ENCODE measurements around the gene DPY19L1. TPM values are rescaled to one million over a fixed set of nuclear protein-coding genes. Genes with fewer than 3 reads are reported as not detected.
"Not testable (repeated sequence)": the region's sequence is repeated elsewhere in the genome, so short reads cannot be mapped to it uniquely, and the experiment has no call there.

Gene DPY19L1
- total RNA-seq, 1 experiment from 2014 or later = 71.7 TPM

- Histone ChIP-seq H2AFZ (ENCODE audit: low read depth, low read length, poor library complexity, severe bottlenecking) (no peak overlapping the region), H3K79me2 (ENCODE audit: insufficient read depth, low read length) (no peaks in the 10 kb centered on the region), H3K4me1 (ENCODE audit: control insufficient read depth in 1 of 2, insufficient read depth in 2 of 2, low read length in 2 of 2) (no peaks in the 10 kb centered on the region), H3K4me2 (ENCODE audit: low read length) (no peak overlapping the region), H3K36me3 (ENCODE audit: control insufficient read depth in 1 of 2, insufficient read depth in 2 of 2, low read length in 2 of 2) (no peaks in the 10 kb centered on the region), H3K4me3 (replicated peaks in 1 of 2; ENCODE audit: low read depth in 1 of 2, low read length in 2 of 2) (no peak overlapping the region), H3K9me2 (ENCODE audit: insufficient read depth) (no peaks in the 10 kb centered on the region), H3K9ac (ENCODE audit: low read length) (no peak overlapping the region), H4K20me1 (ENCODE audit: insufficient read depth) (no peaks in the 10 kb centered on the region), H3K9me3 (ENCODE audit: control insufficient read depth in 1 of 2, insufficient read depth in 1 of 2, low read depth in 1 of 2, low read length in 2 of 2) (peaks cover 0 to 9% of the 10 kb centered on the region in 2 experiments; a peak in 1 of 4 replicates), H3K27me3 (ENCODE audit: insufficient read depth, low read length) (no peaks in the 10 kb centered on the region), H3K27ac (ENCODE audit: low read depth, low read length) (no peak overlapping the region)
- ChIA-PET POLR2A (no interaction called here), CTCF (no interaction called here), RAD21 (ENCODE audit: low non-redundant PET in 1 of 2, low total read pairs in 2 of 2, uncharacterized antibody in 2 of 2, unreplicated experiment in 2 of 2) (no interaction called here)
- intact Hi-C loops (cut with micrococcal nuclease) = no loop called here
- no peak for ATAC-seq
- TF ChIP-seq JUND (IDR thresholded peaks at IDR 0.05) (no peak), SRF (IDR thresholded peaks at IDR 0.05; ENCODE audit: low read depth) (no peak), ZBTB33 (IDR thresholded peaks at IDR 0.05; ENCODE audit: extremely low read depth, insufficient replicate concordance, low read length) (no peak), SP1 (IDR thresholded peaks at IDR 0.05; ENCODE audit: low read depth) (no peak), EGR1 (IDR thresholded peaks at IDR 0.05; ENCODE audit: low read depth) (no peak), ZFX (IDR thresholded peaks at IDR 0.05) (no peak), CBX3 (IDR thresholded peaks at IDR 0.05; ENCODE audit: low read depth) (no peak), ZNF274 (IDR thresholded peaks at IDR 0.05; ENCODE audit: low read depth, low read length) (no peak), CTCF (IDR thresholded peaks at IDR 0.05 in 2 of 3, conservative IDR thresholded peaks at IDR 0.05 in 1 of 3; ENCODE audit: borderline replicate concordance in 1 of 3, insufficient read depth in 1 of 3, low read depth in 2 of 3, low read length in 2 of 3) (no peak), CEBPB (IDR thresholded peaks at IDR 0.05; ENCODE audit: low read depth) (no peak), EZH2 (IDR thresholded peaks at IDR 0.05) (no peak), RAD21 (IDR thresholded peaks at IDR 0.05; ENCODE audit: low read depth) (no peak)
- DNase-seq (ENCODE audit: low read depth, low spot score) = no peak
- BruUV-seq (replicated peaks) = no TSS peak
These were observed 157.4 kb downstream of the DPY19L1 start for GRCh38 chr7:34879871-34880270.

- H3K9me3 ChIP-seq (ENCODE audit: control insufficient read depth in 1 of 2, insufficient read depth in 1 of 2, low read depth in 1 of 2, low read length in 2 of 2); RAD21 ChIA-PET (ENCODE audit: low non-redundant PET in 1 of 2, low total read pairs in 2 of 2, uncharacterized antibody in 2 of 2, unreplicated experiment in 2 of 2); H3K9ac ChIP-seq (ENCODE audit: low read length); H3K4me2 ChIP-seq (ENCODE audit: low read length); H3K79me2 ChIP-seq (ENCODE audit: insufficient read depth, low read length); H3K27ac ChIP-seq (ENCODE audit: low read depth, low read length); H2AFZ ChIP-seq (ENCODE audit: low read depth, low read length, poor library complexity, severe bottlenecking); intact Hi-C loops (cut with micrococcal nuclease); BruUV-seq (replicated peaks); POLR2A ChIA-PET; CTCF ChIA-PET; H3K4me3 ChIP-seq (replicated peaks in 1 of 2; ENCODE audit: low read depth in 1 of 2, low read length in 2 of 2); H3K4me1 ChIP-seq (ENCODE audit: control insufficient read depth in 1 of 2, insufficient read depth in 2 of 2, low read length in 2 of 2); ATAC-seq; H3K9me2 ChIP-seq (ENCODE audit: insufficient read depth); DNase-seq (ENCODE audit: low read depth, low spot score); H3K36me3 ChIP-seq (ENCODE audit: control insufficient read depth in 1 of 2, insufficient read depth in 2 of 2, low read length in 2 of 2); H3K27me3 ChIP-seq (ENCODE audit: insufficient read depth, low read length); H4K20me1 ChIP-seq (ENCODE audit: insufficient read depth): not testable (repeated sequence)
These were observed 158.1 kb downstream of the DPY19L1 start for GRCh38 chr7:34878944-34879735.

All from HCT116 (cell line).